H9 (cell line): ENCODE results near the gene NUFIP2. TPM values are rescaled to one million over a fixed set of nuclear protein-coding genes. Genes with fewer than 3 reads are reported as not detected.

Source experiments
- DNase-seq: peaks from one replicate; pipeline ENCODE4 v3.0.0-alpha.2; 2017
- H2AFZ ChIP-seq: one replicate; pipeline ENCODE4 v1.6.1; 2013; ENCODE audit warnings: mild to moderate bottlenecking, low read length, control low read depth, moderate library complexity
- H2AK5ac ChIP-seq: 2 replicates; pipeline ENCODE4 v1.6.1; 2013; ENCODE audit warnings: low read length, control low read depth, mixed read lengths; ENCODE audit not compliant: insufficient read length
- H2BK120ac ChIP-seq: one replicate; pipeline ENCODE4 v1.6.1; 2013; ENCODE audit warnings: low read depth, mild to moderate bottlenecking, low read length, control low read depth, inconsistent platforms; ENCODE audit not compliant: poor library complexity, severe bottlenecking
- H2BK12ac ChIP-seq: 2 replicates; pipeline ENCODE4 v1.6.1; 2013; ENCODE audit warnings: low read length, control low read depth, mixed read lengths, low read depth; ENCODE audit not compliant: insufficient read length
- H2BK15ac ChIP-seq: 2 replicates; pipeline ENCODE4 v1.6.1; 2013; ENCODE audit warnings: low read depth, low read length, control low read depth
- H2BK20ac ChIP-seq: one replicate; pipeline ENCODE4 v1.6.1; 2013; ENCODE audit warnings: low read depth, mild to moderate bottlenecking, low read length, control low read depth, inconsistent platforms; ENCODE audit not compliant: poor library complexity, severe bottlenecking
- H2BK5ac ChIP-seq: 2 replicates; pipeline ENCODE4 v1.6.1; 2013; ENCODE audit warnings: low read length, control low read depth, mixed read lengths; ENCODE audit not compliant: insufficient read length
- H3K14ac ChIP-seq: 2 replicates; pipeline ENCODE4 v1.6.1; 2013; ENCODE audit warnings: low read length, control low read depth; ENCODE audit not compliant: insufficient read depth
- H3K18ac ChIP-seq: 2 replicates; pipeline ENCODE4 v1.6.1; 2013; ENCODE audit warnings: low read depth, mild to moderate bottlenecking, mixed read lengths, low read length, control low read depth; ENCODE audit not compliant: insufficient read length
- H3K23ac ChIP-seq: 2 replicates; pipeline ENCODE4 v1.6.1; 2013; ENCODE audit warnings: low read length, control low read depth, mixed read lengths, low read depth; ENCODE audit not compliant: insufficient read length
- H3K23me2 ChIP-seq: 2 replicates; pipeline ENCODE4 v1.6.1; 2013; ENCODE audit warnings: low read depth, mild to moderate bottlenecking, mixed read lengths, low read length, control low read depth; ENCODE audit not compliant: insufficient read length, poor library complexity, severe bottlenecking
- H3K27ac ChIP-seq: 2 replicates; pipeline ENCODE4 v1.5.1; 2013; ENCODE audit warnings: low read length, control low read depth, mixed read lengths, low read depth; ENCODE audit not compliant: insufficient read length
- H3K27me3 ChIP-seq: 2 replicates; pipeline ENCODE4 v1.6.1; 2013; ENCODE audit warnings: low read length, control low read depth, inconsistent platforms; ENCODE audit not compliant: insufficient read depth
- H3K4ac ChIP-seq: 2 replicates; pipeline ENCODE4 v1.6.1; 2013; ENCODE audit warnings: low read depth, mild to moderate bottlenecking, control low read depth, inconsistent platforms, low read length, moderate library complexity
- H3K4me1 ChIP-seq: 2 replicates; pipeline ENCODE4 v1.6.1; 2013; ENCODE audit warnings: low read length, control low read depth, inconsistent platforms; ENCODE audit not compliant: insufficient read depth
- H3K4me2 ChIP-seq: 2 replicates; pipeline ENCODE4 v1.6.1; 2013; ENCODE audit warnings: low read length, control low read depth, mixed read lengths; ENCODE audit not compliant: insufficient read length, insufficient read depth
- H3K56ac ChIP-seq: 2 replicates; pipeline ENCODE4 v1.6.1; 2013; ENCODE audit warnings: low read depth, mild to moderate bottlenecking, mixed read lengths, low read length, control low read depth; ENCODE audit not compliant: insufficient read length
- H3K79me1 ChIP-seq: 2 replicates; pipeline ENCODE4 v1.6.1; 2013; ENCODE audit warnings: low read depth, mild to moderate bottlenecking, moderate library complexity, low read length, control low read depth, inconsistent platforms; ENCODE audit not compliant: insufficient read depth, poor library complexity, severe bottlenecking
- H3K79me2 ChIP-seq: 2 replicates; pipeline ENCODE4 v1.6.1; 2013; ENCODE audit warnings: low read length, control low read depth, inconsistent platforms; ENCODE audit not compliant: insufficient read depth
- H3K9ac ChIP-seq: 2 replicates; pipeline ENCODE4 v1.6.1; 2013; ENCODE audit warnings: low read length, control low read depth, mixed read lengths; ENCODE audit not compliant: insufficient read length; ENCODE audit errors: extremely low read depth
- H3K9me3 ChIP-seq: one replicate; pipeline ENCODE4 v1.6.1; 2013; ENCODE audit warnings: low read depth, low read length, inconsistent platforms; ENCODE audit not compliant: control insufficient read depth
- H3T11ph ChIP-seq: one replicate; pipeline ENCODE4 v1.6.1; 2013; ENCODE audit warnings: mild to moderate bottlenecking, low read length, control low read depth, inconsistent platforms
- H4K20me1 ChIP-seq: one replicate; pipeline ENCODE4 v1.6.1; 2013; ENCODE audit not compliant: control insufficient read depth, insufficient read length, insufficient read depth
- H4K5ac ChIP-seq: 2 replicates; pipeline ENCODE4 v1.6.1; 2013; ENCODE audit warnings: low read depth, mild to moderate bottlenecking, mixed read lengths, low read length, control low read depth; ENCODE audit not compliant: insufficient read length
- H4K8ac ChIP-seq: replicated peaks from 2 replicates; pipeline ENCODE4 v1.6.1; 2013; ENCODE audit warnings: low read length, control low read depth, mixed read lengths, low read depth; ENCODE audit not compliant: insufficient read length
- H4K91ac ChIP-seq: 2 replicates; pipeline ENCODE4 v1.6.1; 2013; ENCODE audit warnings: low read depth, mild to moderate bottlenecking, moderate library complexity, mixed read lengths, low read length, control low read depth; ENCODE audit not compliant: insufficient read length
- H3K27ac Mint-ChIP-seq, 3 experiments: 2 replicates in 2 of 3; 3 replicates in 1 of 3; pipeline ENCODE4 v1.8.0; 2020 to 2021; ENCODE audit warnings: mixed read lengths in 3 of 3, mild to moderate bottlenecking in 1 of 3, moderate library complexity in 1 of 3
- H3K27me3 Mint-ChIP-seq: 2 replicates; pipeline ENCODE4 v1.8.0; 2021; ENCODE audit warnings: low read depth, mild to moderate bottlenecking, moderate library complexity, mixed read lengths
- H3K36me3 Mint-ChIP-seq, 3 experiments: 2 replicates in 2 of 3; 3 replicates in 1 of 3; pipeline ENCODE4 v1.8.0; 2020 to 2021; ENCODE audit warnings: low read depth in 3 of 3, mixed read lengths in 3 of 3; ENCODE audit not compliant: insufficient read depth in 1 of 3
- H3K4me1 Mint-ChIP-seq, 2 experiments: 2 replicates each; pipeline ENCODE4 v1.8.0; 2020; ENCODE audit warnings: mixed read lengths in 2 of 2
- H3K4me3 Mint-ChIP-seq, 2 experiments: 2 replicates in 1 of 2; 3 replicates in 1 of 2; pipeline ENCODE4 v1.8.0; 2020 to 2021; ENCODE audit warnings: mild to moderate bottlenecking in 2 of 2, mixed read lengths in 2 of 2, moderate library complexity in 1 of 2
- H3K9me3 Mint-ChIP-seq, 2 experiments: 2 replicates in 1 of 2; 3 replicates in 1 of 2; pipeline ENCODE4 v1.8.0; 2020; ENCODE audit warnings: mild to moderate bottlenecking in 2 of 2, mixed read lengths in 2 of 2, moderate library complexity in 1 of 2
- WGBS: extraction: QIAGEN DNeasy Blood & Tissue Kit; methylation state at CpG from one replicate; pipeline ENCODE4 v1.1.7; 2013; ENCODE audit warnings: missing lambda C conversion rate, low lambda C conversion rate, mixed read lengths; ENCODE audit not compliant: insufficient read length; ENCODE audit errors: extremely low coverage; 5-methylcytosine and 5-hydroxymethylcytosine counted together
- total RNA-seq: library from RNA; stranded (reverse); gene quantifications from 2 replicates; pipeline ENCODE4 v1.2.1, GENCODE V29; 2021
- TF ChIP-seq, protein P1 (sequence below): fragments of 200-600 bp; sonication (generic); conservative IDR thresholded peaks from 3 replicates; pipeline ENCODE4 v1.8.0; 2021; ENCODE audit warnings: antibody characterized with exemption, mild to moderate bottlenecking

The NUFIP2 gene
- total RNA-seq, 1 experiment from 2014 or later, result 97.9 TPM

DNA sequence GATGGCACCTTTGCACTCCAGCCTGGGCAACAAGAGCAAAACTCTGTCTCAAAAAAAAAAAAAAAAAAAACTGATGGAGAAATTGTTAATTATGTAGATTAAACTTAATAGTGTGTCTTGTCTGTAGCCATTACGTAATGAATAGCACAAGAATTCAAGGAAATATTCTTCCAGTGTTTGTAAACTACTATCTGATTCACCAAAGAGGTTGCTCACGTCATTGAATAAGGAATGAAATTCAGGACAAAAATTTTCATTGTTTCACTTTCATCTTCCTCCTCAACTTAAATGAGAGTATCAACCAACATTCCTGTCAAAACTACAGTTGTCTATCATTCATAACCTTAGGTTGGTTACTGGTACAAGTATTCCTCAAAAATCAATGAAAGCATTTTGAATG is 83.1 kb downstream of the NUFIP2 start:
- peaks cover 4% of the 10 kb centered on the region; the same call in 1 of the 2 replicates for H3K4me1 ChIP-seq
- H2BK5ac ChIP-seq, result no peak overlapping the region
- no peaks in the 10 kb centered on the region for H3K79me1 ChIP-seq
- no peaks in the 10 kb centered on the region for H4K20me1 ChIP-seq
- H3K27ac Mint-ChIP-seq, result no peak overlapping the region
- no peak overlapping the region for H3K23ac ChIP-seq
- no peak overlapping the region for H3K4ac ChIP-seq
- no peak overlapping the region for H3K18ac ChIP-seq
- no peak overlapping the region for H3K9ac ChIP-seq
- H3K79me2 ChIP-seq, result no peaks in the 10 kb centered on the region
- H3K9me3 ChIP-seq, result no peaks in the 10 kb centered on the region
- no peaks in the 10 kb centered on the region for H3K27me3 Mint-ChIP-seq
- H2AK5ac ChIP-seq, result no peak overlapping the region
- no peak overlapping the region for H3K4me3 Mint-ChIP-seq
- no peak overlapping the region for H3T11ph ChIP-seq
- no peak overlapping the region for H3K4me2 ChIP-seq
- no peak overlapping the region for H4K5ac ChIP-seq
- H3K9me3 Mint-ChIP-seq, result no peaks in the 10 kb centered on the region
- no peak overlapping the region for H2BK120ac ChIP-seq
- H3K27me3 ChIP-seq, result no peaks in the 10 kb centered on the region
- H3K27ac ChIP-seq, result no peak overlapping the region
- no peak for DNase-seq
- TF ChIP-seq, protein P1, sequence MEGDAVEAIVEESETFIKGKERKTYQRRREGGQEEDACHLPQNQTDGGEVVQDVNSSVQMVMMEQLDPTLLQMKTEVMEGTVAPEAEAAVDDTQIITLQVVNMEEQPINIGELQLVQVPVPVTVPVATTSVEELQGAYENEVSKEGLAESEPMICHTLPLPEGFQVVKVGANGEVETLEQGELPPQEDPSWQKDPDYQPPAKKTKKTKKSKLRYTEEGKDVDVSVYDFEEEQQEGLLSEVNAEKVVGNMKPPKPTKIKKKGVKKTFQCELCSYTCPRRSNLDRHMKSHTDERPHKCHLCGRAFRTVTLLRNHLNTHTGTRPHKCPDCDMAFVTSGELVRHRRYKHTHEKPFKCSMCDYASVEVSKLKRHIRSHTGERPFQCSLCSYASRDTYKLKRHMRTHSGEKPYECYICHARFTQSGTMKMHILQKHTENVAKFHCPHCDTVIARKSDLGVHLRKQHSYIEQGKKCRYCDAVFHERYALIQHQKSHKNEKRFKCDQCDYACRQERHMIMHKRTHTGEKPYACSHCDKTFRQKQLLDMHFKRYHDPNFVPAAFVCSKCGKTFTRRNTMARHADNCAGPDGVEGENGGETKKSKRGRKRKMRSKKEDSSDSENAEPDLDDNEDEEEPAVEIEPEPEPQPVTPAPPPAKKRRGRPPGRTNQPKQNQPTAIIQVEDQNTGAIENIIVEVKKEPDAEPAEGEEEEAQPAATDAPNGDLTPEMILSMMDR, result no peak
- no peak overlapping the region for H4K8ac ChIP-seq
- no peak overlapping the region for H3K56ac ChIP-seq
- H3K4me1 Mint-ChIP-seq, result peaks cover 15 to 18% of the 10 kb centered on the region in 2 experiments
- no peaks in the 10 kb centered on the region for H3K36me3 Mint-ChIP-seq
- no peak overlapping the region for H2AFZ ChIP-seq
- no CpG with 5 or more reads among the region's 2 CpGs for WGBS
- H2BK20ac ChIP-seq, result no peak overlapping the region
- H2BK15ac ChIP-seq, result no peak overlapping the region
- no peak overlapping the region for H4K91ac ChIP-seq
- no peak overlapping the region for H2BK12ac ChIP-seq
- no peak overlapping the region for H3K14ac ChIP-seq
- H3K23me2 ChIP-seq, result no peaks in the 10 kb centered on the region
